ENCODE measurements around the gene CYP46A1.

CYP46A1 gene

GRCh38 chr14:99644035-99644587 is 40.0 kb upstream of the CYP46A1 start:
- no peak for TF ChIP-seq CTCF (conservative IDR thresholded peaks at IDR 0.05; ENCODE audit: control insufficient read depth, insufficient read depth, low read depth, low read length)

GRCh38 chr14:99644723-99645544 is 39.2 kb upstream of the CYP46A1 start, which contains the start of gene HHIPL1:
Gene HHIPL1 (plus strand): TSS chr14:99645129. CDS start chr14:99645208, 79 bp downstream.
- DNase-seq (ENCODE audit: low read depth), result peak; percentile 17
- peak within 1 kb of the TSS; percentile 27 for H3K4me3 ChIP-seq (ENCODE audit: control insufficient read depth, low read depth, low read length)
- no peak for TF ChIP-seq CTCF (conservative IDR thresholded peaks at IDR 0.05; ENCODE audit: control insufficient read depth, insufficient read depth, low read depth, low read length)

More at GRCh38 chr14:99644035-99644587, 40.0 kb upstream of the CYP46A1 start:
- H3K4me3 ChIP-seq (ENCODE audit: control insufficient read depth, low read depth, low read length), result no peak overlapping the region
- no peak for DNase-seq (ENCODE audit: low read depth)

DNA sequence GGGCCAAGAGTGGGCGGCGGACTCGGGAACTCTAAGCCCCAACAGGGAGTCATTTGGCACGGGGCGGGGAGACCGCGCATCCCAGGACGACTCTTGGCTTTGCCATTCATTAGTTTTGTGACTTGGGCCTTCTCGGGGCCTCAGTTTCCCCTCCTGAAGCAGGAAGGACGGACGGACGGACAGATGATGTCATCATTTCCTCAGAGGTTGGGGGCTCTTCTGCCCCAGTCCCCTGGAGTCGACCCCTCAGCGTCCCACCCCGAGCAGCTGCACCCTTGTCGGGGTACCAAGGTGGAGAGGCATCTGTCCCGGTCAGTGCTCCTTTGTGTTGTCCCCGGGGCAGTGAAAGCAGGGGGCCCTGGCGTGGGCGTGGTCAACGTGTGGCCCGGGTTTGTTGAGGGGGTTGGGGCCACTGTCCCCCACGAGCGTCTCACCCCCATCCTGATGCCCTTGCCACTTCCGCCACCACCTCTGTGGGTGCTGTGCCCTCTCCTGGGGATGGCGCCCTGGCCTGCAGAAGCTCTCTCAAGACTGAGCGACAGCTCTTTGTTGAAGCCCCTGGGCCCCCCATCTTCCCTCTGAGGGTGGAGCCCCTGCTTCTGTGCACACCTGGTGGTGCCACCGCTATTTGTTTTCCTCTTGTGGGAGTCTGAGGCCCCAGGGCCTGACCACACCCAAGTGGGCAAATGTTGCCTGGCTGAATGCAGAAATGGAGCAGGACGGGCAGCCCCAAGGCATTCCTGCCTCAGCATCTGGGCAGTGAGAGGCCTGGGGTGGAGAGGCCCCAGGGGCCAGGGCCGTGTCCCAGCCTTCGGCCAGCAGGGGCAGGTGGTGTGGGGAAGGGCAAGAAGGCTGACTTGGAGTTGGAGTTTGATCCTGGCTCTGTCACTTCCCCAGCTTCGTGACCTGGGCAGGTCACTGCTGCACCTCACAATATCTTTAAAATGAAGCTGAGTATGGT is 38.3 kb upstream of the CYP46A1 start:
- H3K4me3 ChIP-seq (ENCODE audit: control insufficient read depth, low read depth, low read length), result peak overlapping the region; percentile 27
- TF ChIP-seq CTCF (conservative IDR thresholded peaks at IDR 0.05; ENCODE audit: control insufficient read depth, insufficient read depth, low read depth, low read length), result no peak
- no peak for DNase-seq (ENCODE audit: low read depth)

DNA sequence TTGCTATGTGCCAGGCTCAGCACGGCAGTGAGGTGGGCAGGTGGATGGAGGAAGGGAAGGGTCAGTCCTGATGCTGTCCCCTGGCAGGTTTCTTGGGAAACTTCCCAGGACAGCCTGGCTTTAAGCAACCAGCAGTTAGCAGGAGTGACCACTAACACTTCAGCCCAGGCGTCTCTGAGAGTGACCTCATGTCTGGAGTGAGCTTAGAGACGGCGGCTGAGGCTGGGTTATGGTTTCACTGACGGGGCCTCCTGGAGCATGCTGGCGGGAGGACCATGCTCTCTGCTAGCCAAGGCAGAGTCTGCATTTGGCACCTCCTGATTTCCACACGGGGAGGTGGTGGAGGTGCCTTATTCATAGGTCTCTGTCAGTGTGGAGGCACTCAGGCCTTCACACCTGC is 36.7 kb upstream of the CYP46A1 start:
- TF ChIP-seq CTCF (conservative IDR thresholded peaks at IDR 0.05; ENCODE audit: control insufficient read depth, insufficient read depth, low read depth, low read length), result no peak
- no peak overlapping the region for H3K4me3 ChIP-seq (ENCODE audit: control insufficient read depth, low read depth, low read length)
- DNase-seq (ENCODE audit: low read depth), result peak; percentile 25

DNA sequence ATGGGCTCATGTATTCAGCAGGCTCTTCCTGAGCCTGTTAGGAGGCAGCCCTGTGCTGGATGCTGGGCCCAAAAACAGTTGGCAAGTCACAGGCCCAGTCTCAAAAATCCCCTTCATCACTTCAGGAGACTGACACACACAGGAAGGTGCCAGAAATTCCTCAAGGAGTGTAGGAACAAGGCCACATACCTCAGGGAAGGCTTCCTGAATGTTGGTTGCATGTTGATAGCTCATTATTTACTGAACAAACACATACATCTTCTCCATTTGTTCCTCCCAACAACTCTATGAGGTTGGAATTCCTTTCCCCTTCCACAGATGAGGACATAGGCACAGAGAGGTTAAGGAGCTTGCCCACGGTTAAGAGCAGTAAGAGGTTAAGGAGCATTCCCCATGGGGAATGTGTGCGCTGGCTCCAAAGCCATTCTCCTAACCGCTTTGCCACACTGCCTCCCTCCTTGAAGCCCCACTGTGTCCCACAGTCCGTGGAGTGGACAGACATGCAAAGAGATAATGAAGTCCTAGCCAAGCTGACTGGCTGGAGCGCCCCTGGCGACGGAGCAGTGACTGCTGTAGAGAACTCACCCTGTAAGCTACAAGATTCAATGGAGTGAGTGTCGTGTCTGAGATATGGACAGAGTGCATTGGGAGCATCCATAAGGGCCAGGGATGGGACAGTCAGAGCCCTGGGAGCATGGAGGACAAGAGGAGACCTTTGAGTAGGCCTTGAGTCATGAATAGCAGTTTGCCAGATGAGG is 35.9 kb upstream of the CYP46A1 start:
- no peak overlapping the region for H3K4me3 ChIP-seq (ENCODE audit: control insufficient read depth, low read depth, low read length)
- DNase-seq (ENCODE audit: low read depth), result no peak
- no peak for TF ChIP-seq CTCF (conservative IDR thresholded peaks at IDR 0.05; ENCODE audit: control insufficient read depth, insufficient read depth, low read depth, low read length)

GRCh38 chr14:99649219-99649618 is 34.9 kb upstream of the CYP46A1 start:
- no peak for TF ChIP-seq CTCF (conservative IDR thresholded peaks at IDR 0.05; ENCODE audit: control insufficient read depth, insufficient read depth, low read depth, low read length)
- peak; percentile 76 for DNase-seq (ENCODE audit: low read depth)
- no peak overlapping the region for H3K4me3 ChIP-seq (ENCODE audit: control insufficient read depth, low read depth, low read length)

Measured in fibroblast of mammary gland (primary cell).